Measurements from ENCODE around the gene IRAK2. TPM values are rescaled to one million over a fixed set of nuclear protein-coding genes. Genes with fewer than 3 reads are reported as not detected.
"Not testable (repeated sequence)": the region's sequence is repeated elsewhere in the genome, so short reads cannot be mapped to it uniquely, and the experiment has no call there.

IRAK2 gene
- total and polyA plus RNA-seq, 8 donors = 0.45 to 6.2 (median 2.3) TPM; not detected in 1

- no peak overlapping the region for H3K27ac ChIP-seq
- WGBS, 5 donors = 76 to 88% (median 85%) methylated on average over 13 of the region's 13 CpGs
- peaks cover 0 to 12% (median 7%) of the 10 kb centered on the region in 4 donors for H3K9me3 ChIP-seq
- H3K4me1 ChIP-seq = peaks cover 0 to 25% (median 11%) of the 10 kb centered on the region in 4 donors
- H3K27me3 ChIP-seq = no peaks in the 10 kb centered on the region
- no peak for TF ChIP-seq POLR2A (IDR thresholded peaks at IDR 0.05)
- no peak for TF ChIP-seq POLR2AphosphoS5 (IDR thresholded peaks at IDR 0.05)
- no peak for TF ChIP-seq EP300 (IDR thresholded peaks at IDR 0.05)
- TF ChIP-seq CTCF (IDR thresholded peaks at IDR 0.05) = no peak
- H3K36me3 ChIP-seq = peaks cover 0 to 9% (median 2%) of the 10 kb centered on the region in 4 donors
- intact Hi-C loops (cut with DNase I; ENCODE audit: low total_unique reads) = no loop called here
- H3K4me3 ChIP-seq = no peak overlapping the region
- no peak for DNase-seq
Observed at GRCh38 chr3:10170915-10171478, 6.3 kb downstream of the IRAK2 start.

GRCh38 chr3:10173095-10173925 lies 8.6 kb downstream of the IRAK2 start:
- Histone ChIP-seq H3K4me1 (peaks cover 0 to 18% (median 9%) of the 10 kb centered on the region in 4 donors), H3K27me3 (no peaks in the 10 kb centered on the region), H3K36me3 (peaks cover 0 to 22% (median 14%) of the 10 kb centered on the region in 4 donors), H3K27ac (peak overlapping the region; percentile 7 to 73 (median 69)), H3K4me3 (no peak overlapping the region), H3K9me3 (peaks cover 0 to 11% (median 7%) of the 10 kb centered on the region in 4 donors)
- intact Hi-C loops (cut with DNase I; ENCODE audit: low total_unique reads) = no loop called here
- 77 to 92% (median 82%) methylated on average over 10 of the region's 10 CpGs for WGBS, 5 donors
- DNase-seq = no peak
- TF ChIP-seq POLR2A (IDR thresholded peaks at IDR 0.05) = no peak
- no peak for TF ChIP-seq CTCF (IDR thresholded peaks at IDR 0.05)

GRCh38 chr3:10173926-10174435 lies 9.3 kb downstream of the IRAK2 start:
- Histone ChIP-seq H3K9me3 (peaks cover 0 to 4% (median 2%) of the 10 kb centered on the region in 4 donors), H3K36me3 (peaks cover 0 to 25% (median 20%) of the 10 kb centered on the region in 4 donors), H3K4me3 (no peak overlapping the region), H3K4me1 (peaks cover 0 to 18% (median 9%) of the 10 kb centered on the region in 4 donors), H3K27me3 (no peaks in the 10 kb centered on the region), H3K27ac (peak overlapping the region in 4 of 5 donors; percentile 68 to 73 (median 70))
- peak; percentile 41 to 68 for DNase-seq
- TF ChIP-seq POLR2AphosphoS5 (IDR thresholded peaks at IDR 0.05) = peak in 2 of 3 donors; percentile 9 to 42
- TF ChIP-seq EP300 (IDR thresholded peaks at IDR 0.05) = no peak
- intact Hi-C loops (cut with DNase I; ENCODE audit: low total_unique reads) = no loop called here
- 35 to 59% (median 50%) methylated on average over 6 of the region's 6 CpGs for WGBS, 5 donors

- H3K27ac ChIP-seq; intact Hi-C loops (cut with DNase I; ENCODE audit: low total_unique reads): not testable (repeated sequence)
- WGBS, 5 donors = 96 to 98% (median 97%) methylated on average over 7 of the region's 7 CpGs
Observed at GRCh38 chr3:10175334-10175733, 10.6 kb downstream of the IRAK2 start.

GRCh38 chr3:10176150-10176549 lies 11.4 kb downstream of the IRAK2 start:
- Histone ChIP-seq H3K4me1 (peaks cover 0 to 18% (median 9%) of the 10 kb centered on the region in 4 donors), H3K36me3 (peaks cover 0 to 42% (median 37%) of the 10 kb centered on the region in 4 donors)
- DNase-seq; intact Hi-C loops (cut with DNase I; ENCODE audit: low total_unique reads); H3K4me3 ChIP-seq; H3K27me3 ChIP-seq; H3K27ac ChIP-seq; H3K9me3 ChIP-seq: not testable (repeated sequence)
- 87 to 97% (median 96%) methylated on average over 4 of the region's 4 CpGs for WGBS, 5 donors

More at GRCh38 chr3:10175334-10175733, 10.6 kb downstream of the IRAK2 start:
- Histone ChIP-seq H3K4me1 (peaks cover 0 to 18% (median 9%) of the 10 kb centered on the region in 4 donors), H3K36me3 (peaks cover 0 to 37% (median 31%) of the 10 kb centered on the region in 4 donors)
- not testable (repeated sequence) for H3K4me3 ChIP-seq, H3K9me3 ChIP-seq, H3K27me3 ChIP-seq, DNase-seq

All from stomach (tissue), 9 donors.